Testis (tissue), 3 donors: ENCODE data around the gene VPS37C. TPM values are rescaled to one million over a fixed set of nuclear protein-coding genes. Genes with fewer than 3 reads are reported as not detected.

Source experiments
- DNase-seq: peaks from one replicate; pipeline ENCODE4 v3.0.0-alpha.2; 2019
- H3K27ac ChIP-seq, 2 donors: fragments of 200-600 bp; sonication (generic); one replicate each; pipeline ENCODE4 v1.5.1; 2019
- H3K27me3 ChIP-seq: fragments of 200-600 bp; sonication (generic); one replicate; pipeline ENCODE4 v1.5.1; 2019
- H3K36me3 ChIP-seq: fragments of 200-600 bp; sonication (generic); one replicate; pipeline ENCODE4 v1.5.1; 2017; ENCODE audit warnings: low read depth; ENCODE audit errors: missing control alignments
- H3K4me1 ChIP-seq: fragments of 200-600 bp; sonication (generic); one replicate; pipeline ENCODE4 v1.5.1; 2019
- H3K4me3 ChIP-seq, 2 donors: fragments of 200-600 bp; sonication (generic); one replicate each; pipeline ENCODE4 v1.5.1; 2017 to 2019
- H3K9me3 ChIP-seq: fragments of 200-600 bp; sonication (generic); one replicate; pipeline ENCODE4 v1.5.1; 2017
- CTCF ChIP-seq, 3 experiments: fragments of 450-650 bp in 2 of 3; fragments of 200-600 bp in 1 of 3; sonication (generic) in 1 of 3; IDR thresholded peaks; one replicate each; pipeline ENCODE4 v1.5.1; 2016 to 2019; ENCODE audit warnings: antibody characterized with exemption in 3 of 3, mild to moderate bottlenecking in 2 of 3, moderate library complexity in 1 of 3
- POLR2A ChIP-seq: fragments of 450-650 bp; IDR thresholded peaks from one replicate; pipeline ENCODE4 v1.6.1; 2017; ENCODE audit warnings: antibody characterized with exemption, mild to moderate bottlenecking, moderate library complexity
- WGBS, 2 donors: methylation state at CpG; one replicate each; pipeline ENCODE4 v1.1.5; 2018; 5-methylcytosine and 5-hydroxymethylcytosine counted together
- intact Hi-C: fragments of 100-400 bp; cut with DNase I; formaldehyde crosslinking; loops from one replicate; pipeline ENCODE4 v1.15.1; 2023; ENCODE audit warnings: low total_unique reads
- polyA plus RNA-seq: library from polyadenylated mRNA; stranded (reverse); fragments of 350-450 nt; fragmentation: Illumina TruSeq; extraction: RNeasy Lipid Tissue Mini Kit (QIAGEN cat#74804); gene quantifications from one replicate; pipeline ENCODE4 v1.2.3, GENCODE V29; 2014; ENCODE audit warnings: low read depth, low replicate concordance; ENCODE audit not compliant: insufficient read depth
- total RNA-seq, 2 donors: library from RNA; depleted of rRNA; stranded (reverse); fragments of >200 nt; gene quantifications; one replicate each; pipeline ENCODE4 v1.2.3, GENCODE V29; 2016

The VPS37C gene
- total and polyA plus RNA-seq, 3 donors from 2014 or later, result 29.1 to 36.9 (median 31.0) TPM

- intact Hi-C loops, result no loop called here
- no peak overlapping the region for H3K27ac ChIP-seq
- DNase-seq, result no peak
Measured at GRCh38 chr11:61194169-61194671, 33.0 kb upstream of the VPS37C start.

GRCh38 chr11:61193596-61193995 is 32.4 kb upstream of the VPS37C start:
- no peaks in the 10 kb centered on the region for H3K36me3 ChIP-seq
- no peaks in the 10 kb centered on the region for H3K27me3 ChIP-seq
- no peak overlapping the region for H3K4me3 ChIP-seq
- H3K27ac ChIP-seq, result no peak overlapping the region
- no peaks in the 10 kb centered on the region for H3K4me1 ChIP-seq
- no peak for TF ChIP-seq CTCF (IDR thresholded peaks at IDR 0.05)
- TF ChIP-seq POLR2A, result no peak
- no peak for DNase-seq
- intact Hi-C loops, result no loop called here
- no peaks in the 10 kb centered on the region for H3K9me3 ChIP-seq
- 28 to 42% methylated on average over 11 to 12 of the region's 12 CpGs for WGBS, 2 donors

More at GRCh38 chr11:61194169-61194671, 33.0 kb upstream of the VPS37C start:
- Histone ChIP-seq H3K36me3 (no peaks in the 10 kb centered on the region), H3K4me3 (no peak overlapping the region), H3K27me3 (no peaks in the 10 kb centered on the region), H3K9me3 (no peaks in the 10 kb centered on the region), H3K4me1 (no peaks in the 10 kb centered on the region)
- 65 to 69% methylated on average over 12 of the region's 12 CpGs for WGBS, 2 donors
- TF ChIP-seq CTCF (IDR thresholded peaks at IDR 0.05) (no peak), POLR2A (no peak)

GRCh38 chr11:61189933-61190332 is 28.7 kb upstream of the VPS37C start:
- 89 to 92% methylated on average over 8 of the region's 8 CpGs for WGBS, 2 donors
- intact Hi-C loops, result no loop called here
- TF ChIP-seq CTCF (IDR thresholded peaks at IDR 0.05) (no peak), POLR2A (no peak)
- no peak for DNase-seq
- Histone ChIP-seq H3K4me1 (no peaks in the 10 kb centered on the region), H3K27me3 (no peaks in the 10 kb centered on the region), H3K36me3 (no peaks in the 10 kb centered on the region), H3K9me3 (no peaks in the 10 kb centered on the region), H3K4me3 (no peak overlapping the region), H3K27ac (no peak overlapping the region)

GRCh38 chr11:61187505-61188130 is 26.4 kb upstream of the VPS37C start:
- TF ChIP-seq POLR2A (no peak), CTCF (IDR thresholded peaks at IDR 0.05) (peak; percentile 84 to 98 (median 86))
- WGBS, 2 donors, result 27 to 40% methylated on average over 11 of the region's 11 CpGs
- DNase-seq, result peak; percentile 93
- intact Hi-C loops, result no loop called here
- peak overlapping the region in 1 of 2 donors; percentile 8 for H3K4me3 ChIP-seq
- H3K27me3 ChIP-seq, result no peaks in the 10 kb centered on the region
- no peaks in the 10 kb centered on the region for H3K4me1 ChIP-seq
- no peaks in the 10 kb centered on the region for H3K9me3 ChIP-seq
- no peak overlapping the region for H3K27ac ChIP-seq
- H3K36me3 ChIP-seq, result no peaks in the 10 kb centered on the region

- WGBS, 2 donors, result 64 to 67% methylated on average over 8 of the region's 8 CpGs
- H3K4me1 ChIP-seq, result no peaks in the 10 kb centered on the region
- H3K9me3 ChIP-seq, result no peaks in the 10 kb centered on the region
- intact Hi-C loops, result no loop called here
- DNase-seq, result no peak
- H3K27ac ChIP-seq, result no peak overlapping the region
- TF ChIP-seq CTCF (IDR thresholded peaks at IDR 0.05) (no peak), POLR2A (no peak)
- no peak overlapping the region for H3K4me3 ChIP-seq
- no peaks in the 10 kb centered on the region for H3K36me3 ChIP-seq
- H3K27me3 ChIP-seq, result no peaks in the 10 kb centered on the region
Measured at GRCh38 chr11:61186504-61186903, 25.3 kb upstream of the VPS37C start.
